Measurements from ENCODE around the gene ELMO1.

Gene ELMO1

DNA sequence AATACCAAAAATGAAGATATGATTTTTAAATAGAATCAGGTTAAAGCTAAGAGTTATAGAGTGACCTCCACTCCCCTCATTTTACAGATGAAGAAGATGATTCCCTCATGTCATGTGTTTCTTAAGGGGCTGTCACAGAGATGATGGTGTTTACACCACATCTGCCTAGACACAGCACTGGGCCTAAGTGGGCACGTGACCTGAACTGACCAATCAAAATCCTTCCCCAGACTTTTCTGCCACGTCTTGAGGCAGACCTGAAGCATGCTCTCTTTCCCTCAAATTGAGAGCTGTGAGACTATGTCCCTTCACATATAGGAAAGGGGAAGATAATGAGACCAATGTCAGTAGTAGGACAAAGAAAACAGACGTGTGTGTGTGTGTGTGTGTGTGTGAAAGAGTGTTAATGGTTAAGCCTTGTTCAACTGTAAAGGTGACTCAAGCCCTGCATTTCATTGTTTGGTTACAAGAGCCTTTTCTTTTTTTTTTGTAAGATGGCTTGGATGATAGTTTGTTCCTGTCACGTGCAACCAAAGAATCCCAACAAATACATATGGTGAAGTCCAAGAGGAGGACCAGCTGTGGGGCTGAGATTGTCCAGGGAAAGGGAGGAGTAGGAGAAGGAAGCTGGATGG is 551.6 kb downstream of the ELMO1 start:
- DNase-seq = no peak

DNA sequence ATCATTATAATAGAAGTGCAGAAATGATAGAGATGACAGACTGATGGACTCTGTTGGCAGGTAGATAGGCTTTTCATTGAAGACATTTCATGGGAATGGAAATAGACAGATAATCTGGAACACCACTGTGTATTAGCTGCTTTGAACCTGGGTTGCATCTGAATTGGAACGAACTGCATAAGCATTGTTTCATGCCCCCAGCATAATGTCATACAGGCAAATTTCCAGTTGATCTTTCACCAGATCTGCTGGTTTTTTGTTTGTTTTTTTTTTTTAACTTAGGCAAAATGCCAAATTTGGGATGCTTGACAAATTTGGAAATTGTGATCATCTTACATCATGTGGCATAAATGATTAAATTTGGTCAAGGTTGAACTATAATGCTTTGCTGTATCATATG is 552.2 kb downstream of the ELMO1 start:
- no peak for DNase-seq

DNA sequence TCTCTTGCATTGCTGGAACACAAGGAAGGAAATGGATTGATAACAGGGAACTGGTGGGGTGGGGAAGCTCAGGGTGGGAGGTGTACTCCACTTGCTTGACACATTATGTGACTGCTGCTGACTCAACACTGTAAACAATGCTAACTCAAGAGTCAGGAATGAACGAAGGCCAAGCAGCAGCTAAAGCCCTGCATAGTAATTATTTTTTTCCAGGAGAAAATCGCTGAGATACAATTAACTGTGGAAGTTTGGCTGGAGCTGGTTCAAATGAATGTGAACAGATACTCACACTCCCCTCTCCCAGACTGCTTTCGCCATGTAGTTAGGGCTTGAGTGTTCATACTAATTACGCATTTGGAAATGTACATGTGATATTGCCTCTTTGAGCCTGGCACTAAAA is 553.5 kb downstream of the ELMO1 start:
- no peak for DNase-seq

DNA sequence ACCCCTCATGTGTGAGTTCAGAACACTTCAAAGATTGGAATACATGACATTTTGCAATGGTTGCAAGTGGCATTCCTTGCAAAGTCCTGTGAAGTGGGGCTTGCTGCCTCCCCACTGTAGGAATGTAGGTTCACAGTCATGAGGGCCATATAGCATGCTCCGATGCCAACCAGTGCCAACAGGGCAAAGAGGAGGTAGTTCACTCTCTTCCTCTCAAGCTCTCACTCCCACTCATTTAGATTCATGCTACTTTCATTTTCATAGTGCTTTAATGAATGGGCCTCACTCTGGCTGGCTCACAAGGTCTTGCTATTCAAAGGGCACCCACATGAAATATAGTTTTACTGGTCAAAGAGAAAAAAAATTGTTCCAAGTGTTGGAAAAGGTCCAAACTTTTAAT is 554.5 kb downstream of the ELMO1 start:
- no peak for DNase-seq

DNA sequence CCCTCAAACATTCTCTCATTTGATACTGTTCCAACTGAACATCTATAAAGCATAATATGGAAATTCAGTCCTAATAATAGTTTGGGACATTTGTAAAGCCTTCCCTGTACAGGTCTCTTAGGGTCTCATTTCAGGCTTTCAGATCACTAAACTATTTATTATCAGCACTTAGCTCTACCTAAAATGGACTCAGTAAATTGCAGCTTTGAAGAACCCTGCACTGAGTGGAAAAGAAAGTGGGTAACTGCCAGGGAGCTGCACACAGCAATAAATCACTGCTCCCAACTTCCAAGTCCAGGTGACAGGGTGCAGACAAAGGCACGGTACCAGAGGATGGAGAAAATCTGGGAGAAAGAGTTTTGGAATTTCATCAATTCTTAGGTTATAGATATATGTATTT is 559.5 kb downstream of the ELMO1 start:
- DNase-seq = no peak

DNA sequence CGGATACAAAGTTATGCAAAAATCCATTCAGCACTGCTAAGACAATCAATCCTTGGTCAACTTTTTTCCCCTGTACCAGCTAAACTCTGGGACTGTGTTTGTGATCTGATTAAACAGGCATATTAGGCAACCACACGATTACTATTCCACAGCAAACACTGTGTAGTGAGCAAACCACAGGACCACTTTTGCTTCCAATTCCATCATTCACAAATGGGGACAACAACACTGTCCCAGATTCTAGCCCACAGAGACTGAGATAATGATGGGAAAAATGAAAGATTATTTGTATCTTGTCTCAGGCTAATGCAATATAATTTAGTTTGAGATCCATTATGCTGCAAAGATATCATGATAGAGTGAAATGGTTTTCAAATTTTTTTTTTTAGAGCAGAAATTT is 560.7 kb downstream of the ELMO1 start:
- no peak for DNase-seq

DNA sequence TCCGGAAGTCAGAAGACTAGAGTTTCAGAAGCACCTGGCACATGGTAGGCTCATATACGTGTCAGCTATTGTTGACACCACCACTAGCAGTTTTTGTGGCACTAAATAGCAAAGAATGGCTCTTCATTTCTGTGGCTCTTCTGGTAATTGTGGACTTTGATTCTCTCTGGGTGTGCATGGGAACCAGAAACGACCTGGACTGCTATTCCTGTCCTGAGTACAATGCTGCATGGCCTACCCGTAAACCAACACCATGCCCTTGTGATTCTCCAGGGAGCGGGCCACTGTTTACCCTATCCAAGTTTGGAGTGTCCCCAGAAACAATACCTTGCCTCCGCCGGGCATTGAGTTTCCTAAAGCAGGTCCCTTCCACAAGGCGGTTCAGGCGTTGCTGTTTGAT is 561.4 kb downstream of the ELMO1 start:
- no peak for DNase-seq

DNA sequence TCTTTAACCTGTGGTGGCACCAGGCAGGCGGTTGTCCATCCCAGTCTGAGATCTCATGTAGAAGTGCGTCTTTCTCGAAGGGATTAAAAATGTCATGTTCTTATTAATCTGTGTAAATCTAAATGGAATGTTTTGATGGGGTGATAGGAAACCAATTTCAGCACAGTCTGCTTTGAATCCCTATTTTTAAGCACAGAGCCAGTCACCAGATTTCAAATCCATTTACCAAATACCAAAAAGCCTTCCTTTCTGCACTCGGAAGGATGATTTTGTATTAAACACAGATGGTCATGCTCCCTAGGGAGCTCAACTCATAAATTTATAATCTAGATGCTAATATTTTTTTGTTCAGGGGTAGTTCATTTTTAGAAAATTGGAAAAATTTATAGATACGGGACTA is 563.8 kb downstream of the ELMO1 start:
- DNase-seq = no peak

DNA sequence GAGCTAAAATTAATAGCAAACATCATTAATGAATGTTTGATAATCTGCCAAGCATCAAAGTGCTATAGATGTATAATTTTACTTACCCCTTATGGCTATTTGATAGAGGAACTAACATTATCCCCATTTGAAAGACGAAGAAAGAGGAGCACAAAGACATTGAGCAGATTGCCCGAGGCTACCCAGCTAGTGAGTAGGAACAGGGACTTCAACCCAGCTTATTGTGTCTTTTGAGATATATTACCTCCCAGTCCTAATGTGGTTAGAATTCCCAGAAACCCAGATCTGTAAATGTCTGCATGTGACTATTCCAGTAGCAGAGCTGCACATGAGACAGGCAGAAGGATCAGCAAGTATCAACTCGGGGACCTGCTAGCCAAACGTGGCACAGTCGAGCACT is 564.3 kb downstream of the ELMO1 start:
- no peak for DNase-seq

DNA sequence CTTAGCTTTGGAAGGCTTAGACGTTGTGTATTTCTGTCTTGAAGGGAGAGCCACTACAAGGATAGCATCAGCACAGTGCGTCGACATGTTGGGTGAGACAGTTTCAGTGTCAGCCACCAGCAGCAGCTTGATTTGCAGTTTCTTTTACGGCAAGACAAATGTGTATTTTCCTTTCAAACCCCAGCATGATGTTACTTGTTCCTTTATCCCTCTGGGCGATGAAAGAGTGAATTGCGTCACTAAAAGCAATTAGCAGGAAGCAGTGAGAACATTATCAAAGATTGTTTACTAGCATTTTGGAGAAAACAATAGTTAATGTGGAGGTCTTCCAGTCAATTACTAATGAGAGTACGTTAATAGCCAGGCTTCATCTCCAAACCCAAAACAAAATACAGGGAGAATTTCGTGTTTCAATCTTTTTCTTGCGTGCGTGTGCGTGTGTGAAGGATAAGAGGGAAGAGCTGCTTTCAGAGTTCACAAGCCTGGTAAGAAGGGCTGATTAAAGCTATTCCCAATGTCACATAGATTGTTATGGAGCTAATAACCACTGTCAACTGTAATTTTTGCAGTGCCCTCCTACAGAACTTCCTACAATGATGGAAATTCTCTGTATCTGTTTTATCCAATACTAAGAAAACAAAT is 567.3 kb downstream of the ELMO1 start:
- DNase-seq = no peak

DNA sequence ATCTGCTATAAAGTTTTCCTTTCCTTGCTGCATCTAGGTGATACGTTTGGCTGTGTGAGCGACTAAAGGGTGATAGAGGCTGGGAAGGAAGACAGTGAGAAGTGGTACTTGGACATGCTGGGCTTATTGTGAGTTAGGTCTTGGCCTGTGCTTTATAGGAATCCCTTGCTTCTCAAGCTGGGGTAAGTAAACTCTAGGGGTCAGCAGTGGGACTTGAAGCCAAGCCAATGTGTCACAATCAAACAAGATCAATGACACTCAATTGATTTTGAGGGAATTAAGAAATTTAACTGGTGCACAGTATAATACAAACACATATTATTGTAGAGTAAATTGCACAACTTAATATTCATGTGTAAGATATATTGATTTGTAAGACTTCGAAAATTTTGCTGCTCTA is 568.6 kb downstream of the ELMO1 start:
- DNase-seq = no peak

DNA sequence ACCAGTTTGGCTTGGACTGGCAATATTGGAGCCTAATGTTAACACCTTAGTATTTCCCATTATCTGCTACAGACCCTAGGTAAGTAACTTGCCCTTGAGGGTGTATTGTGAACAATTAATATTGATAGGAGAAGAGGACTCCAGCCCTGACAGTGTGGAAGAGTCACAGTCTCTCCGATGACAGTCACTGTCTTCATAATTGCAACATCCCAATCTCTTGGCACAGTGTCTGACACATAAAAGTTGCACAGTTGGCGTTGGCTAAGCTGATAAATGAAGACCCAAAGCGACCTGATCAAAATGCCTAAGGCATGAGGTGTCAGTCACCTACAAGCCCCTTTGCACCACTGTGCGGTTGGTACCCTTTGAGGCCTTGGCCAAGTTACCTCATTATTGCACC is 569.6 kb downstream of the ELMO1 start:
- DNase-seq = no peak

DNA sequence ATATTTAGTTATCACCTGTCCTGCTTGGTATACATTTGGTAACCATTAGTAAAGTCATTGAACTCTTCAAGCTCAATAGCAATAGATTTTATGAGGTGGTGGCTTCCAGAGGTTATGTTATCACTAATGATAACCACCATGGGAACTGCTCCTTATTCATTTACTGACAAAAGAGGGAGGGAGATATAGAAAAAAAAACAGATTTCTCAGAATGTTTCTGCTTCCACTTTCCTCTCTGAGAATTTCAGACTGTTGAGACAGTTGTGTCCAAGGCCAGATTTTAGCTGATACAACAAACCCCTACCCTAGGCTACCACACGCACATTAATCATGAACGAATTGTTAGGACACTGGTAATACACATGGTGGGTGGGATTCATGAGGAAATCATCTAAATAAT is 570.4 kb downstream of the ELMO1 start:
- no peak for DNase-seq

DNA sequence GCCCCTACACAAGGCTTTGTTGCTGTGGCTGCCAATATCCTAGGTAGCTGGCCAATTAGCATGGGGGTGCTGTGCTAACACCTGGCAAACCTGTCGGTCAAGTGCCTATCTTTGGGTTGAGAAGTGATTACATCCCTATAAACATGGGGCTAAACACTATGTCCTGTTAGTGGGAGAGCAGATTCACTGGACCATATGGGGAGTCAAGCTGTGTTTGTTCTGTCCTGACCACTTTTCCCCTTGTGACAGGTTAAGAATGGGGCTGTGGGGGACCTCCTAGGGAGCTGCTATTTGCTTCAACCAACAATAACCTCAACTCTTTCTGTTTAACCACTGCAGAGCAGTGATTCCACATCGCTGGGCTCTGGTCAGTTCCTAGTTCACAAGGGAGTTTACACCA is 572.9 kb downstream of the ELMO1 start:
- DNase-seq = no peak

DNA sequence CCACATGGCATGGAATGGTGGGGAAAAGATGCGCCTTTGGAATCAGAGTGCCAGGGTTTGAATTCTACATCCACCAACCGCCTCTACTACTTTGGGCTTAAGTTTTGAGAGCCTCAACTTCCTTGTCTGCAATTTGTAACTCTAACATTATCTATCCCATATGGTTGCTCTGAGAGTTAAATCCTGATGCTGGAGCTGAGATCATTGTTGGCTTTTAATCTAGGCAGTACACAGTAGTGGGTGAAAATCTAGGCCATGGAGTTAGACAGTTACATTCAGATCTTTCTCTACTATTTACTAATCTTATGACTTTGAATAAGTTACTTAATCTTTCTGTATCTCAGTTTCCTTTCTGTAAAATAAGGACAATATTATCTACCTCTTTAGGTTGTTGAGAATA is 574.6 kb downstream of the ELMO1 start:
- no peak for DNase-seq

DNA sequence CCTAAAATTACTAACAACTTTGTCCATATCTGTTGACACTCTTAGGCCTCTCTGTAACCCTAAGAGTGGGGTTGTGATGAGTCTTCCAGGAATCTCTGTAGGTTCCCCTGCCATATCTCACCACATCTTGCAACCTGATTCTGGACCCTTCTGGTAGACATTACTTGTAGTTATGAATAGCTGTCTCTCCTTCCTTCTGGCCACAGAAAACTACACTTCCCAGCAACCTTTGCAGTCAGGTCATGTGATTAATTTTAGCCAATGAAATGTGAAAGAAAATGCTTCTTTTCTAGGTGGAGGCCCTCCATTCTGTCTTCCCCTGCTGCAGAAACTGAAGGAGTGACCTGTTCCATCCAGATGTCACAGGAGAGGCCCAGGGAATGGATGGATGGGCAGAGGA is 576.8 kb downstream of the ELMO1 start:
- no peak for DNase-seq

DNA sequence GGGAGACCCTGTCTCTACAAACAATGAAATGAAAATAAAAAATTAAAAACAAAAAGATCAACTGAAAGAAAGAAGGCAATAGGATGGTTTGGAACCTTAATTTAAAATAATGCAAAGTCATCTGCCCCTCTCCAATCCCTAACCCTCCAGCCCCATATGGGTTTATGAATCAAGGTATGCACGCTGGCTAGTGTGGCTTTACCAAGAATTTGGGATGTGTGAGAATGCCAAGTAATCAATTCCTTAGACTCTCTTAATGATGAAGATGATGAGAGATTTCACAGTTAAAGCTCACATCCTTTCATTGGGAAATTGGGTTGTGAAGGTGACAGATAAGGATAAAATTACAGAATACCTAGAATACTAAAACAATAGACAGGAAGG is 577.3 kb downstream of the ELMO1 start:
- no peak for DNase-seq

DNA sequence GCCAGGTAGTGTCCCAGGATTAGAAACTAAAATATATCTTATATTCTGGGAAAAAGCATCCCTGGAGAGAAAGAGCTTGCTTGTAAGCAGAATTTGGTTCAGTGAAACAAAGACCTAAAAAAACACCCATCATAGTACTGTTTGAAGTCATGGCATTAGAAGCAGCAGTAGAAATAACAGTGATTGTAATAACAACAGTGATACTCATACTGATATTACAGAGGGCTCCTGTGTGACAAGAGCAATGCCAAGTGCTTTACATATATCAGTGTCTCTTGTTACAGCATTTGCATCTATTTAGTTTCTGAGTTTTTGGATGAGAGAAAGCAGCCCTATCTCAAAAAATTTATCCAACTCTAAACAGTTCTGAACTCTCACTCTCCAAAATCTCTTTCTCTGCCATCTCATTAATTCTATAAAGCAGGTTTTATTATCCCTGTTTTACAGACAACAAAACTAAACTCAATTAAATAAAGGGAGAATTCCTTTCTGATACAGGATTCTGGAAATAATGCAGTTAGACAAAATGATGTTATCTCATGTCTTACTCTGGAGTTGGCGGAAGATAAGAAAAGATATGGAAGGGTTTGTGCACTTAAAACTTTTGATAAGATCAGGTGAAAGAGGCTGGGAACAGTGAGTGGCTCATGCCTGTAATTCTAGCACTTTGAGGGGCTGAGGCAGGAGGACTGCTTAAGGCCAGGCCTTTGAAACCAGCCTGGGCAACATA is 577.9 kb downstream of the ELMO1 start:
- DNase-seq = no peak

DNA sequence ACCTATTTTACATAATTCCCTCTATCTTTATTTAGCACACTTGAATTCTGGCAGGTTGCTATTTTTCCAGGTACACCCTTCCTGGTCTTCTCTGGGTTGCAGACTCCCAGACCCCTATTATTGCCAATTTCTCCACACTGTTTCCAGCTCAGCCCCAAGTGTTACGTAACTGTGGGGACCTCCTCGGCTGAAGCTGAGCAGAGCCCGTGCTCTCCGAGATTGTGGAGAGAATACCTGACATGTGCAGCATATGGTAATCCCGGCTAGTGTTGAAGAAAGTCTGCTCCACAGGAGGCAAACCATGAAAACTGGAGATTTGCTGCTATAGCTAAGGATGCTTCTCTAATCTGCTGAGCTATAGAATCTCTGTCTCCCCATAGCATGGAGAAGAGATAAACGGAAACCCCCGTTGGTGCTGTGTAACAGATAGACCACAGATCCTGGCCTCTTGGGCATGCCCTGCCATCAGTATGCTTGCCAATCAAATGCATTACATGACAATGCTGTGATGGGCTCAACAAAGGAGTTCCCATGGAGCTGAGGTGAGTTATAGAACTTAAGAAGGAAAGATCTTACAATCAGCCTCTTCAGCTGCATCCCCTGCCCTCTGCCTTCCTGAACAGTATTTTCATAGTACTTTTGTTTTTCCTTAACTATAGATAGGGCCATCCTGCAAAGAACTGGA is 579.8 kb downstream of the ELMO1 start:
- DNase-seq = no peak

DNA sequence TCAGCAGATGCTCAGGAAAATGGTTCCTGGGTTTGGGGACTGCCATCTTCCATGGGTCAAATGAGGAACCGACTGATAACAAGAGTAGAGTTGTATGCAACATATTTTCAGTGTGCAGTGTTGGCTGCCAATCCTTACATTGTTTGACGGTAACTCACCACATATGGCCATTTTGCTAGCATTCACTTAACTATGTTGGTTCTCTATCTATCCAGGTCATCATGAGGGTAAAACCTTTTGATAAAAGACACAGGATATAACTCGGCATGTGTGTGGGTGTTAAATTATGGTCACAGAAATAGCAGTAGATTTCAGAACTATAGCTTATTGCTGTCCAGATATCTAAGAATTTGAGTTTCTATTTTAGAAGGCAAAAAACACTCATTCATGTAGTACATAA is 583.6 kb downstream of the ELMO1 start:
- no peak for DNase-seq

DNA sequence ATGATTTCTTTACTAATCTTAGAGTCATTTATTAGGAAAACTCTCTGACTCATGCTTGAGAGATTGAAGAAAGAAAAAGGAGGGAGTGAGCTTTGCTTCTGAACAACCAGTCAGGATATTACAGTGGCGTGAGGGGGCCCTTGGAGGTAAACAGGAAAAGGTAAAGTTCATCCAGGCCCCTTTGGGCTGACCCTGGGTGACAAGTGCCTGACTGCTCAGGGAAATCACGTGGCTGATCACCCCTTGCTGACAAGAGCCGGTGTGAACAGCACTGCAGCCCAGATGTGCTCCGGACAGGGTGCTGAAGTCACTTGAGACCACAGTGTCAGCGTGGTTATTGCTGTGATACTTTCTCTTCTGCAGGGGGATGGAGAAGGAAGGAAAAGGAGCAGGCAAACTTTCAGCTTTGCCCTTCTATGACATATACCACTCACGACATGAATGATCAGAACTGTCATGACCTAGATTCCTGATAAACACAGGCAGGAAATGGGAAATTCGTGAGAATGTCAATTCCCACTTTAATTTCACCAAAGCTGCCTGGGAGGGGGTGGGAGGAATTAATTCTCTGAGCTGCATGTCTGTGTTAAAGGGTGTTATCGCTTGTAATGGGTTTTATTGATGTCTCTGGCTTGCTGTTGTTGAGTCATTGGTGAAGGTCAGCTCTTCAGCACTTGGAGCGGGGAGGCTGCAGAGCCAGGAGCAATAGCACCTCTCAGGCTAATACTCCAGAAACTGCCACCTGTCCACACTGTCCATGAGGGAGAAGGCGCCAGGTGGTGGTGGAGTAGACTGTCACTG is 584.6 kb downstream of the ELMO1 start:
- DNase-seq = no peak

DNA sequence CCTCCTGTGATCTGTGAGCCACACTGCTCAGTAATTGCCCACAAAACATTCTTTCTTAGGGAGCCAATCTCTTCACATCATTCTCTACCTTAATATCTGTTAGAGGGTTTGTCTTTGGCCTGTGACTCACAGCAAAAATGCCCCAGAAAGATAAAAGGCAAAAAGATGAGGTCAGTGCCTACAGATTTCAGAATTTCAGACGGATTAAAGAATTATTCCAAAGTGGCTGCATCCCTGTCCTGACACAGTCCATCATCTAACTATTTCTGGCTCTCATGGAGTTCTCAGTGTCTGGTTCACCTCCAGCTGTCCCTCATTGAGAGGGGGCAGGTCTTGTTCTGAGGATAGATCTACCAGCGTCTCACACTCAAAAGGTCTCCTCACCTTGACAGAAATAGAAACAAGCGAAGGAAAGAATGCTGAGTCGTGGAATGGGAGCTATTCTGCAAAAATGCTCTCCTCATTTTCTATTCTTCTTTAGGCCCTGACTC is 585.8 kb downstream of the ELMO1 start:
- DNase-seq = no peak

DNA sequence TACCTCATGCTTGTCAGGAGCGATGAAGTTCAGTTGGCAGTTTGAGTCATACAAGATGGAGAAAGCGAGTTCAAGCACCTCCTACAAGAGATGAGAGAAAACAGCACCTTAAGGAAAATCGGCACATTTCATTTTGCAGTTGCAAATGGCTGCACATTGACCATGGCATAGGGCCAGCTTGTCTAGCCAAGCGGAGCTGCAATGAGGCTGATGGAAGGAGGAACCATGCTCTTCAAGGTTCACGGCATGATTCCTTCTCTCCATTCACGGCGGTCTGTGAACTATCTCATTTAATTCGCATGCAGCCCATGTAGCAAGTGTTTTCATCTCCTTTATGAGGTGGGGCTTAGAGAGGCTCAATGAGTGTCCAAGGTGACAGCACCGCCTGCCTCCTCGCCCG is 587.0 kb downstream of the ELMO1 start:
- DNase-seq = no peak
